ENCODE data around the gene LDAH. TPM values are rescaled to one million over a fixed set of nuclear protein-coding genes. Genes with fewer than 3 reads are reported as not detected.

The LDAH gene
- total and polyA plus RNA-seq, 2 donors (not counting 3 experiments of a cell fraction or from before 2014, with no cell fraction given) = 12.3 to 24.0 TPM

DNA sequence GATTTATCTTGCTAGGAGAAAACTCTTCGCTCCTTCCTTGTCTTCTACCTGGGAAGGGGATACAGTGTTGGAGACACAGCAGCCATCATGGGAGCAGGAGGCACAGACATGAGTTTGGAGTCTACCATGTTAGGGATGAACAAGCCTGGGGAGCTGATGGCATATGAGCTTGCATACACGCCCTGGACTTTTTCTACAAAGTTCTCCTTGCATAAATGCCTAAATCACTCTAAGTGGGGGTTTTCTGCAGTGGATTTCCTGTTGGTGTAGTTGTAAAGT is 168.4 kb downstream of the LDAH start:
- Histone ChIP-seq H4K20me1 (replicated peaks; ENCODE audit: control insufficient read depth, extremely low read depth, insufficient read depth, low read length) (no peaks in the 10 kb centered on the region), H3K9me3 (replicated peaks; ENCODE audit: control insufficient read depth, insufficient read depth, low read length) (no peaks in the 10 kb centered on the region), H3K4me2 (ENCODE audit: insufficient read depth, low read length) (no peak overlapping the region), H3K36me3 (ENCODE audit: control insufficient read depth in 2 of 2, extremely low read depth in 1 of 2, insufficient read depth in 2 of 2, low read length in 2 of 2) (no peaks in the 10 kb centered on the region), H3K9ac (replicated peaks; ENCODE audit: extremely low read depth, insufficient read depth, low read length) (no peak overlapping the region), H3K4me3 (replicated peaks in 1 of 3; ENCODE audit: insufficient read depth in 1 of 3, low read depth in 1 of 3, low read length in 3 of 3) (no peak overlapping the region), H3K4me1 (ENCODE audit: control insufficient read depth, extremely low read depth, insufficient read depth, low read length) (peaks cover 10% of the 10 kb centered on the region), H3K9me1 (replicated peaks; ENCODE audit: control insufficient read depth, extremely low read depth, insufficient read depth, low read length) (no peaks in the 10 kb centered on the region), H3K27me3 (ENCODE audit: control insufficient read depth in 2 of 2, insufficient read depth in 2 of 2, low read length in 2 of 2) (peaks cover 16 to 23% of the 10 kb centered on the region in 2 experiments), H2AFZ (ENCODE audit: low read depth, low read length) (no peak overlapping the region), H3K27ac (ENCODE audit: insufficient read depth, low read depth, low read length) (no peak overlapping the region), H3K79me2 (ENCODE audit: control insufficient read depth, insufficient read depth, low read length) (no peaks in the 10 kb centered on the region)
- POLR2A ChIA-PET = no interaction called here
- TF ChIP-seq, protein P1, sequence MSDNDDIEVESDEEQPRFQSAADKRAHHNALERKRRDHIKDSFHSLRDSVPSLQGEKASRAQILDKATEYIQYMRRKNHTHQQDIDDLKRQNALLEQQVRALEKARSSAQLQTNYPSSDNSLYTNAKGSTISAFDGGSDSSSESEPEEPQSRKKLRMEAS (IDR thresholded peaks at IDR 0.05; ENCODE audit: insufficient read depth, insufficient read length) = no peak
- no peak for TF ChIP-seq EZH2 (IDR thresholded peaks at IDR 0.05; ENCODE audit: borderline replicate concordance, low read depth, low read length, severe bottlenecking)
- TF ChIP-seq POLR2A (IDR thresholded peaks at IDR 0.05; ENCODE audit: low read depth, low read length) = no peak
- no peak for TF ChIP-seq FOS (IDR thresholded peaks at IDR 0.05; ENCODE audit: borderline replicate concordance, insufficient read depth, low read length)
- TF ChIP-seq MYC (IDR thresholded peaks at IDR 0.05; ENCODE audit: low read depth, low read length) = no peak
- no peak for TF ChIP-seq JUN (IDR thresholded peaks at IDR 0.05; ENCODE audit: borderline replicate concordance, insufficient read depth, insufficient read length, low read depth)
- TF ChIP-seq GATA2 (IDR thresholded peaks at IDR 0.05; ENCODE audit: insufficient read depth, insufficient read length, low read depth, low read length) = no peak
- TF ChIP-seq, protein P2, sequence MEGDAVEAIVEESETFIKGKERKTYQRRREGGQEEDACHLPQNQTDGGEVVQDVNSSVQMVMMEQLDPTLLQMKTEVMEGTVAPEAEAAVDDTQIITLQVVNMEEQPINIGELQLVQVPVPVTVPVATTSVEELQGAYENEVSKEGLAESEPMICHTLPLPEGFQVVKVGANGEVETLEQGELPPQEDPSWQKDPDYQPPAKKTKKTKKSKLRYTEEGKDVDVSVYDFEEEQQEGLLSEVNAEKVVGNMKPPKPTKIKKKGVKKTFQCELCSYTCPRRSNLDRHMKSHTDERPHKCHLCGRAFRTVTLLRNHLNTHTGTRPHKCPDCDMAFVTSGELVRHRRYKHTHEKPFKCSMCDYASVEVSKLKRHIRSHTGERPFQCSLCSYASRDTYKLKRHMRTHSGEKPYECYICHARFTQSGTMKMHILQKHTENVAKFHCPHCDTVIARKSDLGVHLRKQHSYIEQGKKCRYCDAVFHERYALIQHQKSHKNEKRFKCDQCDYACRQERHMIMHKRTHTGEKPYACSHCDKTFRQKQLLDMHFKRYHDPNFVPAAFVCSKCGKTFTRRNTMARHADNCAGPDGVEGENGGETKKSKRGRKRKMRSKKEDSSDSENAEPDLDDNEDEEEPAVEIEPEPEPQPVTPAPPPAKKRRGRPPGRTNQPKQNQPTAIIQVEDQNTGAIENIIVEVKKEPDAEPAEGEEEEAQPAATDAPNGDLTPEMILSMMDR (IDR thresholded peaks at IDR 0.05; ENCODE audit: extremely low read depth in 1 of 2, insufficient read depth in 1 of 2, low read depth in 1 of 2, low read length in 2 of 2) = no peak
- FAIRE-seq (no peak), DNase-seq (ENCODE audit: low read depth, low spot score) (no peak)
- BruUV-seq (replicated peaks) = no TSS peak
- dilution Hi-C loops (cut with MboI; ENCODE audit: extremely low pct_ligation_motif_present, low sequenced_read_pairs) (no loop called here), intact Hi-C loops (cut with micrococcal nuclease) (no loop called here)
- CTCF ChIA-PET = interaction anchor here (0.6 to 3.2 kb wide), 4 partner anchors 12 to 308 kb away, joined by 3 to 11 read pairs (median 3); partner anchors contain the start of gene GDF7

All from endothelial cell of umbilical vein (primary cell).